Kidney glomerular epithelial cell (primary cell): ENCODE data around the gene IQGAP2.

Source experiments
- DNase-seq: peaks from one replicate; lab custom pipeline; 2025; lab: John Stamatoyannopoulos, UW

Gene IQGAP2

GRCh38 chr5:76690037-76690679, 287.1 kb downstream of the IQGAP2 start:
- DNase-seq, result no peak

- peak; percentile 40 for DNase-seq
Measured at GRCh38 chr5:76690704-76691466, 287.8 kb downstream of the IQGAP2 start.

GRCh38 chr5:76691467-76692273, 288.6 kb downstream of the IQGAP2 start:
- peak; percentile 60 for DNase-seq

GRCh38 chr5:76692274-76692540, 289.1 kb downstream of the IQGAP2 start:
- no peak for DNase-seq

- DNase-seq, result no peak
Measured at GRCh38 chr5:76692651-76693050, 289.6 kb downstream of the IQGAP2 start.

GRCh38 chr5:76693141-76693540, 290.1 kb downstream of the IQGAP2 start:
- DNase-seq, result no peak

GRCh38 chr5:76694317-76694716, 291.2 kb downstream of the IQGAP2 start:
- no peak for DNase-seq

- DNase-seq, result no peak
Measured at GRCh38 chr5:76695346-76695745, 292.3 kb downstream of the IQGAP2 start.

GRCh38 chr5:76696251-76696650, 293.2 kb downstream of the IQGAP2 start:
- DNase-seq, result no peak

- DNase-seq, result no peak
Measured at GRCh38 chr5:76697670-76698069, 294.6 kb downstream of the IQGAP2 start.

- DNase-seq, result no peak
Measured at GRCh38 chr5:76700571-76700970, 297.5 kb downstream of the IQGAP2 start.

- DNase-seq, result peak; percentile 88
Measured at GRCh38 chr5:76701298-76701697, 298.2 kb downstream of the IQGAP2 start.

GRCh38 chr5:76703707-76704106, 300.6 kb downstream of the IQGAP2 start:
- no peak for DNase-seq

- no peak for DNase-seq
Measured at GRCh38 chr5:76704131-76704663, 301.1 kb downstream of the IQGAP2 start.

- no peak for DNase-seq
Measured at GRCh38 chr5:76705574-76705973, 302.5 kb downstream of the IQGAP2 start.

GRCh38 chr5:76709762-76710161, 306.7 kb downstream of the IQGAP2 start:
- peak; percentile 75 for DNase-seq

- peak; percentile 17 for DNase-seq
Measured at GRCh38 chr5:76710991-76711390, 307.9 kb downstream of the IQGAP2 start.

- DNase-seq, result no peak
Measured at GRCh38 chr5:76714751-76715485, 311.8 kb downstream of the IQGAP2 start.

- peak; percentile 52 for DNase-seq
Measured at GRCh38 chr5:76715486-76715735, 312.3 kb downstream of the IQGAP2 start.

GRCh38 chr5:76715736-76716455, 312.8 kb downstream of the IQGAP2 start, which contains the start of gene F2R:
TSS of gene F2R (plus strand) at chr5:76716126. CDS start at chr5:76716308, 182 bp downstream.
- peak; percentile 52 for DNase-seq

- no peak for DNase-seq
Measured at GRCh38 chr5:76716456-76717157, 313.5 kb downstream of the IQGAP2 start.
